Brain microvascular endothelial cell (primary cell): ENCODE data around the gene MPG.

ENCODE experiments used
- DNase-seq: peaks from one replicate; pipeline ENCODE4 v3.0.0-alpha.2; 2020
- H3K27ac ChIP-seq: fragments of 250-450 bp; sonication (Bioruptor Pico); 2 replicates; pipeline ENCODE4 v1.5.1; 2020; ENCODE audit warnings: mild to moderate bottlenecking, moderate library complexity
- H3K27me3 ChIP-seq: fragments of 250-450 bp; sonication (Bioruptor Pico); replicated peaks from 2 replicates; pipeline ENCODE4 v1.5.1; 2020; ENCODE audit warnings: mild to moderate bottlenecking
- H3K36me3 ChIP-seq: fragments of 250-450 bp; sonication (Bioruptor Pico); replicated peaks from 2 replicates; pipeline ENCODE4 v1.5.1; 2020; ENCODE audit warnings: mild to moderate bottlenecking
- H3K4me3 ChIP-seq: 2 replicates; pipeline ENCODE4 v1.5.1; 2011; ENCODE audit warnings: low read depth, mild to moderate bottlenecking, control low read depth, low read length, moderate library complexity
- CTCF ChIP-seq: IDR thresholded peaks from 2 replicates; pipeline ENCODE4 v1.5.1; 2011; ENCODE audit warnings: low read depth, mild to moderate bottlenecking, moderate library complexity, low read length, control low read depth, inconsistent platforms; ENCODE audit errors: missing control alignments
- in situ Hi-C: cut with HindIII; loops from 2 replicates; pipeline ENCODE4 v1.10.0; 2017; ENCODE audit warnings: low sequenced_read_pairs, low pct_ligation_motif_present

The MPG gene

DNA sequence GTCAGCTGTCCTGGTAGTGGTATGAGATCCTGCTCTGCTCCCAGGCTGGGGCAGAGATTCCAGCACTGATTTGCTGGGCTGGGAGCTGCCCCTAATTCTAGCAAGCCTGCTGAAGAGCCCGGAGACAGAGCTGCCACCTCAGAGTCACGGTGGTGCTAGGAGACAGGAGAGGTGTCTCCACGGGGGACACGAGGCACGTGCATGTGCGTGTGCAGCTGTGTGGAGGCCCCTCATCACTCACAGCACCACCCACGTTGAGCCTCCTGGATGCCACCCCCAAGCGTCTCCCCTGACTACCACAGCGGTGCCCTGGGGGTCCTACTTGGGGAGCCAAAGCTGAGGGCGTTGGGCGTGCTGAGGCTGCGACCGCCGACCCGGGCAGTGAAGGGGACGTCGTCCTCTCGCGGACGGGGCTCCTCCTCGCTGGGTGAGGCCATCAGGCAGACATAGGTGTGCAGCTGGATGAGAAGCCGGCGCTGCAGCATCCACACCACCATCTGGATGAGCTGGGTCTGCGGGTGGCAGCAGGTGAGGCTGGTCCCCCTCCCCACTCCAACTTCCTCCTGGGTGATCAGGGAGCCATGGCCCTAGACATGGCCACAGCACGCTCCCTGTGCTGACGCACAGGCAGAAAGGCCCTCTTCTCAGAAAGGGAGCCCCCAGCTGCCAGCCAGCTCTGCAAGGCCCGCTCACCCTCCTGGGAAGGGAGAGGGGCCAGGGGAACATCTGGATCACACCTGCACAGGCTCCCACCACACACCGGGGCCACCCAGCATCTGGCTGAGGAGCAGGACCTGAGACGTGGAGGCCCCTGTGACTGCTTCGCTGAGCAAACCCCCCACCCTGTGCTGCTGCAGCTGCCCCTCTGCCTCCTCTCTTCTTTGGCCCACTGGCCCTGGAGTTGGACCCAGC lies 11.6 kb downstream of the MPG start:
- H3K27ac ChIP-seq: no peak overlapping the region
- no peaks in the 10 kb centered on the region for H3K27me3 ChIP-seq
- no peak overlapping the region for H3K4me3 ChIP-seq
- in situ Hi-C loops: no loop called here
- TF ChIP-seq CTCF: no peak
- DNase-seq: no peak
- peaks cover 60% of the 10 kb centered on the region for H3K36me3 ChIP-seq

- in situ Hi-C loops: no loop called here
- no peak for DNase-seq
- H3K4me3 ChIP-seq: no peak overlapping the region
- peaks cover 44% of the 10 kb centered on the region for H3K36me3 ChIP-seq
- no peak for TF ChIP-seq CTCF
- no peaks in the 10 kb centered on the region for H3K27me3 ChIP-seq
- no peak overlapping the region for H3K27ac ChIP-seq
Observed at GRCh38 chr16:91484-91883, 13.5 kb downstream of the MPG start.

DNA sequence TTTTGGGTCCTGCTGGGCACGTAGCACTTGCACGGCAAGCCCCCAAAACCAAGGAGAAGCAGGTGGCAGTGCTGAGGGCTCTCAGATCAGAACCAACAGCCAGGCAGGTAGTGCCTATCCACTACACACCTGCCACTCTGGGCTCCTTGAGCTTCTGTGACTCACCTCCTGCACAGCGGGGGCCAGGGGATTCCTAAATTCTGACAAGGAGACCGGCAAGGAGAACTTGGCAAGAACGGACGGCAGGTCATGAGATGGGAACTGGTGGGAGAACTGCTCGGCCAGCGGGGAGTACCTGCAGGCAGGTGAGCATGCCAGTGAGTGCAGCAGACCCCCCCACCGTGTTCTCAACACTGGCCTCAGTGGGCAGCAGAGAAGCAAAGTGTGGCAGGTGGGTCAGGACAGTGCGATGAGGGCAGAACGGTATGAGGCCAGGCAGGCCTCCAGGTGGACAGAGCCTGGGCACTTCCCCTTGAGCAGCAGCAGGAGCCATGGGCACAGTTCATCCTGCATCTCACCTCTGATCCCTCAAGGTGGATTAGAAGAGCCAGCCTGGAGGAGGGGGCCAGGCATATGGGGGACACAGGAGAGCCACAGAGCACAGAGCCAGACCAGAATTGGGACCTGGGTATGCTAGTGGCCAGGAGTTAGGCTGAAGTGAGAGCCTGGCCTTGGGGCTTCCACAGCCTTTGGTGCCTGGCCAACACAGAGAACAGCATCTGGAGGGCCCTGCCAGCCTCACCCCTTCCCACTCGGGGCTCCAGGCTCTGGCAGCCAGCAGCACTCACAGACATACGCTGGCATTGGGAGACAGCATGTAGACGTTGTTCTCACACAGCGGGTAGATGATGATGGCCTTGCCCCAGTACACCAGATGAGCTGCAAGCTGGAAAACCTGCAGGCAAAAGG lies 14.7 kb downstream of the MPG start:
- no peaks in the 10 kb centered on the region for H3K27me3 ChIP-seq
- no peak overlapping the region for H3K4me3 ChIP-seq
- in situ Hi-C loops: no loop called here
- H3K27ac ChIP-seq: no peak overlapping the region
- TF ChIP-seq CTCF: no peak
- DNase-seq: no peak
- peaks cover 34% of the 10 kb centered on the region for H3K36me3 ChIP-seq

DNA sequence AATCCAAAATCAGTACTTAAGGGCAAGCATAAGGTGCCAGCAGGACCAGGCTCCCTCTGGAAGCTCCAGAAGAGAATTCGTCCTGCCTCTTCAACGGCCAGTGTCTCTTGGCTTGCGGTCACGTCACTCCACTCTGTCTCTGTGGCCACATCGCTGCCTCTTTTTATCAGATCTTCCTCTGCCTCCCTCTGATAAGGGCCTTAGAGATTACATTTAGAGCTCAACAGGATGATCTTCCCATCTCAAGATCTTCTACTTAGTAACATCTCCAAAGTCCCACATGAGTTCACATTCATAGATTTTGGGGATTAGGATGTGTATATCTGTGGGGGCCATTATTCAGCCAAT lies 16.9 kb downstream of the MPG start:
- Histone ChIP-seq H3K36me3 (peaks cover 17% of the 10 kb centered on the region), H3K4me3 (no peak overlapping the region), H3K27me3 (no peaks in the 10 kb centered on the region), H3K27ac (no peak overlapping the region)
- DNase-seq: no peak
- in situ Hi-C loops: no loop called here
- no peak for TF ChIP-seq CTCF

DNA sequence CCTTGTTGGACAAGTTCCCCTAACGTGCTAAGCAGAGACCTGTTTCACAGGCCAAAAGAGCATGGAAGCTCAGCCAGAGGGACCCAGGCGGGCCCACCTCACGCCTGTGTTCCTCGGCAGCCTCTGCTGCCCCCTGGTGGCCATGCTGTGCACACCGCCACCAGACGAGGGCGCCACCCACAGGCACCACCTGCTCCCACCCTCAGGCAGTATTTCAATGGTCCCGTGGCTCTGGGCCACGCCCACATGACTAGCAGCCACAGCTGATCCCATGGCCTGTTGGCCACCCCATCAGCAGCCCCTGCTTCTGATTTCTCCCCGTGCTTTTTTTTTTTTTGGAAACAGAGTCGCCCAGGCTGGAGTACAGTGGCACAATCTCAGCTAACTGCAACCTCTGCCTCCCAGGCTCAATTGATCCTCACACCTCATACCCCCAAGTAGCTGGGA lies 18.9 kb downstream of the MPG start:
- DNase-seq: peak; percentile 74
- in situ Hi-C loops: no loop called here
- no peaks in the 10 kb centered on the region for H3K27me3 ChIP-seq
- peaks cover 12% of the 10 kb centered on the region for H3K36me3 ChIP-seq
- H3K4me3 ChIP-seq: no peak overlapping the region
- TF ChIP-seq CTCF: peak; percentile 100
- no peak overlapping the region for H3K27ac ChIP-seq
